Right cardiac atrium (tissue), 5 donors: ENCODE measurements around the gene CD302. TPM values are rescaled to one million over a fixed set of nuclear protein-coding genes. Genes with fewer than 3 reads are reported as not detected.

Experiments
- ATAC-seq, 2 donors: fragments of 200-7000 bp; cut with Tn5 transposase; one replicate each; pipeline versions ENCODE4 v1.8.0 to v1.9.1; 2020; ENCODE audit warnings: moderate library complexity in 2 of 2, mild to moderate bottlenecking in 1 of 2
- DNase-seq, 3 donors: peaks; one replicate each; pipeline ENCODE4 v3.0.0-alpha.2; 2020
- H3K27ac ChIP-seq: one replicate; pipeline ENCODE4 v1.5.1; 2013; ENCODE audit warnings: mild to moderate bottlenecking, low read length, control low read depth, moderate library complexity
- H3K27me3 ChIP-seq: one replicate; pipeline ENCODE4 v1.6.1; 2013; ENCODE audit not compliant: control insufficient read depth, insufficient read depth
- H3K4me1 ChIP-seq: one replicate; pipeline ENCODE4 v1.6.1; 2013; ENCODE audit warnings: low read length; ENCODE audit not compliant: control insufficient read depth, insufficient read depth
- H3K4me3 ChIP-seq: one replicate; pipeline ENCODE4 v1.5.1; 2013; ENCODE audit warnings: low read length, control low read depth
- H3K9me3 ChIP-seq: one replicate; pipeline ENCODE4 v1.6.1; 2013; ENCODE audit warnings: low read length; ENCODE audit not compliant: control insufficient read depth
- WGBS: extraction: QIAGEN DNeasy Blood & Tissue Kit; methylation state at CpG from one replicate; pipeline ENCODE4 v1.1.7; 2013; 5-methylcytosine and 5-hydroxymethylcytosine counted together
- intact Hi-C, 4 donors: fragments of 100-400 bp; cut with DNase I; formaldehyde crosslinking; loops; one replicate each; pipeline versions ENCODE4 v1.11.0 to v1.14.0; 2022 to 2023
- polyA plus RNA-seq: library from polyadenylated mRNA; stranded (reverse); fragments of 200-250 nt; gene quantifications from one replicate; pipeline ENCODE4 v1.2.3, GENCODE V29; 2013
- total RNA-seq, 4 donors: library from RNA; stranded (reverse); fragmentation: NEBNext Ultra II Directional; extraction: Animal tissue kit (Norgen Biotek cat#: 25700); gene quantifications; one replicate each; pipeline ENCODE4 v1.2.1, GENCODE V29; 2021
- donor health status: healthy with polysubstance abuse.
- donor health status: DM: no; HTN: yes; CAD: no.
- donor health status: DM: no; HTN: no; CAD: no.
- donor health status: DM: no; HTN: yes; CAD: no; lungs with severe emphysema.
- donor health status: DM: yes; HTN: yes; CAD: no.

CD302 gene
- total and polyA plus RNA-seq, 5 donors, result 23.8 to 33.7 (median 28.8) TPM

- no peaks in the 10 kb centered on the region for H3K4me1 ChIP-seq
- 56% methylated on average over 1 of the region's 1 CpG for WGBS
- no peak overlapping the region for H3K27ac ChIP-seq
- no peak for DNase-seq
- no peak for ATAC-seq
- H3K9me3 ChIP-seq, result no peaks in the 10 kb centered on the region
- intact Hi-C loops, result no loop called here
- H3K27me3 ChIP-seq, result no peaks in the 10 kb centered on the region
- no peak overlapping the region for H3K4me3 ChIP-seq
Measured at GRCh38 chr2:159817283-159817682, 19.3 kb upstream of the CD302 start.

- Histone ChIP-seq H3K27me3 (no peaks in the 10 kb centered on the region), H3K4me3 (no peak overlapping the region), H3K4me1 (no peaks in the 10 kb centered on the region), H3K27ac (no peak overlapping the region), H3K9me3 (no peaks in the 10 kb centered on the region)
- WGBS, result 86% methylated on average over 4 of the region's 4 CpGs
- ATAC-seq (no peak), DNase-seq (no peak)
- intact Hi-C loops, result no loop called here
Measured at GRCh38 chr2:159811232-159811631, 13.2 kb upstream of the CD302 start.

- no peak for DNase-seq
- no peaks in the 10 kb centered on the region for H3K27me3 ChIP-seq
- no peak overlapping the region for H3K27ac ChIP-seq
- no peaks in the 10 kb centered on the region for H3K4me1 ChIP-seq
- 69% methylated on average over 5 of the region's 5 CpGs for WGBS
- H3K4me3 ChIP-seq, result no peak overlapping the region
- H3K9me3 ChIP-seq, result no peaks in the 10 kb centered on the region
- intact Hi-C loops, result no loop called here
- no peak for ATAC-seq
Measured at GRCh38 chr2:159808032-159808425, 10.0 kb upstream of the CD302 start.

- H3K4me1 ChIP-seq, result no peaks in the 10 kb centered on the region
- no peaks in the 10 kb centered on the region for H3K27me3 ChIP-seq
- H3K9me3 ChIP-seq, result no peaks in the 10 kb centered on the region
- 71% methylated on average over 4 of the region's 4 CpGs for WGBS
- peak in 1 of 3 donors; percentile 27 for DNase-seq
- peak; percentile 56 to 62 for ATAC-seq
- H3K4me3 ChIP-seq, result no peak overlapping the region
- intact Hi-C loops, result no loop called here
- H3K27ac ChIP-seq, result no peak overlapping the region
Measured at GRCh38 chr2:159807183-159808031, 9.4 kb upstream of the CD302 start.

GRCh38 chr2:159804941-159805340 lies 6.9 kb upstream of the CD302 start:
- H3K4me3 ChIP-seq, result no peak overlapping the region
- H3K9me3 ChIP-seq, result no peaks in the 10 kb centered on the region
- H3K27me3 ChIP-seq, result no peaks in the 10 kb centered on the region
- intact Hi-C loops, result no loop called here
- ATAC-seq, result no peak
- 88% methylated on average over 4 of the region's 4 CpGs for WGBS
- H3K27ac ChIP-seq, result no peak overlapping the region
- H3K4me1 ChIP-seq, result no peaks in the 10 kb centered on the region
- no peak for DNase-seq

- no peak overlapping the region for H3K4me3 ChIP-seq
- H3K27me3 ChIP-seq, result no peaks in the 10 kb centered on the region
- WGBS, result 50% methylated on average over 2 of the region's 2 CpGs
- no peak overlapping the region for H3K27ac ChIP-seq
- H3K9me3 ChIP-seq, result no peaks in the 10 kb centered on the region
- ATAC-seq, result no peak
- H3K4me1 ChIP-seq, result no peaks in the 10 kb centered on the region
- intact Hi-C loops, result no loop called here
- DNase-seq, result no peak
Measured at GRCh38 chr2:159803235-159803962, 5.4 kb upstream of the CD302 start.

- intact Hi-C loops, result no loop called here
- no peak for ATAC-seq
Measured at GRCh38 chr2:159802673-159803072, 4.7 kb upstream of the CD302 start.

GRCh38 chr2:159799833-159800232 lies 1.8 kb upstream of the CD302 start:
- DNase-seq (no peak), ATAC-seq (no peak)
- H3K27ac ChIP-seq, result no peak overlapping the region
- H3K4me3 ChIP-seq, result no peak overlapping the region
- no peaks in the 10 kb centered on the region for H3K9me3 ChIP-seq
- intact Hi-C loops, result no loop called here
- H3K4me1 ChIP-seq, result no peaks in the 10 kb centered on the region
- H3K27me3 ChIP-seq, result no peaks in the 10 kb centered on the region
- 93% methylated on average over 1 of the region's 1 CpG for WGBS

More at GRCh38 chr2:159802673-159803072, 4.7 kb upstream of the CD302 start:
- Histone ChIP-seq H3K4me3 (no peak overlapping the region), H3K27ac (no peak overlapping the region), H3K9me3 (no peaks in the 10 kb centered on the region), H3K27me3 (no peaks in the 10 kb centered on the region), H3K4me1 (no peaks in the 10 kb centered on the region)
- 90% methylated on average over 5 of the region's 5 CpGs for WGBS
- DNase-seq, result no peak

- peak overlapping the region; percentile 44 for H3K4me3 ChIP-seq
- no peak for DNase-seq
- H3K27ac ChIP-seq, result no peak overlapping the region
- no peaks in the 10 kb centered on the region for H3K4me1 ChIP-seq
- intact Hi-C loops, result no loop called here
- H3K27me3 ChIP-seq, result no peaks in the 10 kb centered on the region
- H3K9me3 ChIP-seq, result no peaks in the 10 kb centered on the region
- 15% methylated on average over 9 of the region's 9 CpGs for WGBS
- peak in 1 of 2 donors; percentile 2 for ATAC-seq
Measured at GRCh38 chr2:159798376-159798725, 343 bp upstream of the CD302 start.

- Histone ChIP-seq H3K27ac (no peak overlapping the region), H3K9me3 (no peaks in the 10 kb centered on the region), H3K4me1 (no peaks in the 10 kb centered on the region), H3K27me3 (no peaks in the 10 kb centered on the region), H3K4me3 (peak overlapping the region; percentile 44)
- DNase-seq, result no peak
- intact Hi-C loops, result no loop called here
- ATAC-seq, result no peak
- 12% methylated on average over 4 of the region's 4 CpGs for WGBS
Measured at GRCh38 chr2:159797225-159797542, 824 bp downstream of the CD302 start.

- WGBS, result 65% methylated on average over 7 of the region's 7 CpGs
- intact Hi-C loops, result no loop called here
- H3K9me3 ChIP-seq, result no peaks in the 10 kb centered on the region
- DNase-seq, result no peak
- H3K27ac ChIP-seq, result no peak overlapping the region
- no peaks in the 10 kb centered on the region for H3K27me3 ChIP-seq
- peak overlapping the region; percentile 44 for H3K4me3 ChIP-seq
- no peaks in the 10 kb centered on the region for H3K4me1 ChIP-seq
- no peak for ATAC-seq
Measured at GRCh38 chr2:159795841-159796690, 1.9 kb downstream of the CD302 start.
